Measurements from ENCODE around the gene DNLZ. TPM values are rescaled to one million over a fixed set of nuclear protein-coding genes. Genes with fewer than 3 reads are reported as not detected.

DNLZ gene
- total and polyA plus RNA-seq, 4 donors: 2.0 to 7.1 (median 4.5) TPM

DNA sequence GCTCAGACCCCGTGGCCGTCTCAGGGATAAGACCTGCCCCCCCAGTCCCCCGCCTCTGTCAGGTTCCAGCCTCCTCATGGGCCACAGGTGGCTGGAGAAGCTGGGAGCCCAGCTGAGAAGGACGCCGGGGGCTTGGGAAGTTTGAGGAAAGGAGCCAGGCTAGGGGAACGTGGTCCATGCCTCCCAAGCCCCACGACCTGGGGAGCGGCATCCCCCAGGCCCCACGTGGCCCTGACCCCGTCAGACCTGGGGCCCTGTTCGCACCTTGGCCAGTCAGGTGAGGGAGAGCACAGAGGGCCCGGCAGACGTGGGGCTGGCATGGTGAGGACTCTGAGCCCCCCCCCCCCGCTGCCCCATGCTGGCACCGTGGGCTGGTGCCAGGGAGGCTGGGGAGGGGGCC, 32.5 kb downstream of the DNLZ start:
- no peaks in the 10 kb centered on the region for H3K9me3 ChIP-seq (ENCODE audit: control insufficient read depth in 4 of 4, low read length in 3 of 4)
- no peak overlapping the region for H3K9ac ChIP-seq (ENCODE audit: low read depth in 1 of 2, low read length in 2 of 2)
- no peak overlapping the region for H3K27ac ChIP-seq (ENCODE audit: low read depth in 1 of 2, low read length in 2 of 2)
- H3K4me3 ChIP-seq (ENCODE audit: low read depth in 1 of 3, low read length in 3 of 3): no peak overlapping the region
- no peaks in the 10 kb centered on the region for H3K27me3 ChIP-seq (ENCODE audit: control insufficient read depth in 4 of 4, insufficient read depth in 4 of 4, low read length in 3 of 4)
- peaks cover 0 to 12% (median under 1%) of the 10 kb centered on the region in 4 donors for H3K4me1 ChIP-seq (ENCODE audit: control insufficient read depth in 4 of 4, insufficient read depth in 4 of 4, low read length in 3 of 4)
- no peaks in the 10 kb centered on the region for H3K36me3 ChIP-seq (ENCODE audit: control insufficient read depth in 4 of 4, insufficient read depth in 3 of 4, low read depth in 1 of 4, low read length in 3 of 4)
- DNase-seq (ENCODE audit: low spot score): no peak
- WGBS: 90% methylated on average over 15 of the region's 15 CpGs
- TF ChIP-seq, protein P1, sequence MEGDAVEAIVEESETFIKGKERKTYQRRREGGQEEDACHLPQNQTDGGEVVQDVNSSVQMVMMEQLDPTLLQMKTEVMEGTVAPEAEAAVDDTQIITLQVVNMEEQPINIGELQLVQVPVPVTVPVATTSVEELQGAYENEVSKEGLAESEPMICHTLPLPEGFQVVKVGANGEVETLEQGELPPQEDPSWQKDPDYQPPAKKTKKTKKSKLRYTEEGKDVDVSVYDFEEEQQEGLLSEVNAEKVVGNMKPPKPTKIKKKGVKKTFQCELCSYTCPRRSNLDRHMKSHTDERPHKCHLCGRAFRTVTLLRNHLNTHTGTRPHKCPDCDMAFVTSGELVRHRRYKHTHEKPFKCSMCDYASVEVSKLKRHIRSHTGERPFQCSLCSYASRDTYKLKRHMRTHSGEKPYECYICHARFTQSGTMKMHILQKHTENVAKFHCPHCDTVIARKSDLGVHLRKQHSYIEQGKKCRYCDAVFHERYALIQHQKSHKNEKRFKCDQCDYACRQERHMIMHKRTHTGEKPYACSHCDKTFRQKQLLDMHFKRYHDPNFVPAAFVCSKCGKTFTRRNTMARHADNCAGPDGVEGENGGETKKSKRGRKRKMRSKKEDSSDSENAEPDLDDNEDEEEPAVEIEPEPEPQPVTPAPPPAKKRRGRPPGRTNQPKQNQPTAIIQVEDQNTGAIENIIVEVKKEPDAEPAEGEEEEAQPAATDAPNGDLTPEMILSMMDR (IDR thresholded peaks at IDR 0.05; ENCODE audit: low read depth, low read length, missing input control): no peak
- TF ChIP-seq HNF4A (conservative IDR thresholded peaks at IDR 0.05) (no peak), JUND (IDR thresholded peaks at IDR 0.05) (no peak), RXRA (IDR thresholded peaks at IDR 0.05) (no peak), HNF4G (IDR thresholded peaks at IDR 0.05) (no peak), FOXA2 (IDR thresholded peaks at IDR 0.05) (no peak), YY1 (IDR thresholded peaks at IDR 0.05) (no peak), TAF1 (conservative IDR thresholded peaks at IDR 0.05) (no peak)
- TF ChIP-seq, protein P2, sequence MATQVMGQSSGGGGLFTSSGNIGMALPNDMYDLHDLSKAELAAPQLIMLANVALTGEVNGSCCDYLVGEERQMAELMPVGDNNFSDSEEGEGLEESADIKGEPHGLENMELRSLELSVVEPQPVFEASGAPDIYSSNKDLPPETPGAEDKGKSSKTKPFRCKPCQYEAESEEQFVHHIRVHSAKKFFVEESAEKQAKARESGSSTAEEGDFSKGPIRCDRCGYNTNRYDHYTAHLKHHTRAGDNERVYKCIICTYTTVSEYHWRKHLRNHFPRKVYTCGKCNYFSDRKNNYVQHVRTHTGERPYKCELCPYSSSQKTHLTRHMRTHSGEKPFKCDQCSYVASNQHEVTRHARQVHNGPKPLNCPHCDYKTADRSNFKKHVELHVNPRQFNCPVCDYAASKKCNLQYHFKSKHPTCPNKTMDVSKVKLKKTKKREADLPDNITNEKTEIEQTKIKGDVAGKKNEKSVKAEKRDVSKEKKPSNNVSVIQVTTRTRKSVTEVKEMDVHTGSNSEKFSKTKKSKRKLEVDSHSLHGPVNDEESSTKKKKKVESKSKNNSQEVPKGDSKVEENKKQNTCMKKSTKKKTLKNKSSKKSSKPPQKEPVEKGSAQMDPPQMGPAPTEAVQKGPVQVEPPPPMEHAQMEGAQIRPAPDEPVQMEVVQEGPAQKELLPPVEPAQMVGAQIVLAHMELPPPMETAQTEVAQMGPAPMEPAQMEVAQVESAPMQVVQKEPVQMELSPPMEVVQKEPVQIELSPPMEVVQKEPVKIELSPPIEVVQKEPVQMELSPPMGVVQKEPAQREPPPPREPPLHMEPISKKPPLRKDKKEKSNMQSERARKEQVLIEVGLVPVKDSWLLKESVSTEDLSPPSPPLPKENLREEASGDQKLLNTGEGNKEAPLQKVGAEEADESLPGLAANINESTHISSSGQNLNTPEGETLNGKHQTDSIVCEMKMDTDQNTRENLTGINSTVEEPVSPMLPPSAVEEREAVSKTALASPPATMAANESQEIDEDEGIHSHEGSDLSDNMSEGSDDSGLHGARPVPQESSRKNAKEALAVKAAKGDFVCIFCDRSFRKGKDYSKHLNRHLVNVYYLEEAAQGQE (IDR thresholded peaks at IDR 0.05): no peak

DNA sequence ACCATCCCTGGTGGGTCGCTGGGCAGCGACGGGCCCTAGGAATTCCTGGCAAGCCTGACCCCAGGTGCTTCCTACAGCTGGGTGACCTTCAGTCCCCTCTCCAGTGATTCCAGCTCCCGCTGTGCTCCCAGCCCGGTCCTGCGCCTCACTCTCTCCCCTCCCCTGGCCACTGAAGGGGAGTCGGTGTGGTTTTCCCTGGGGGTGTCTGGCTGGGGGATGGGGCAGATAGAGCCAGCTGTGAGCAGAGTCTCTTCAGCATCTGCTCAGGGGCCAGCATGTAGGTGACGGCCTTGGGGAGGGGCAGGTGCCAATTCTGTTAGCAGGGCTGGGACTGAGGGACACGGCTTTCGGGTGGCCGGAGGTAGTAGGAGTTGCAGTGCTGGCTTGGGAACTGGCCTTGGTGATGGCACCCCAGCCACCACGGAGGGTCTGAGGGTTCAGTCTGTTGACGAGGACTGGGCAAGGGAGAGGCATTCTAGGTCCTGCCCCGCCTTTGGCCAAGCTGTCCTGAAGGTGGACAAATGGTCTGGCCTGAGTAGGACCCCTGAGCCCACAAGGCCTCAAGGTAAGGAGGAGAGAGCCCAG, 33.0 kb downstream of the DNLZ start:
- Histone ChIP-seq H3K4me1 (ENCODE audit: control insufficient read depth in 4 of 4, insufficient read depth in 4 of 4, low read length in 3 of 4) (peaks cover 0 to 12% (median under 1%) of the 10 kb centered on the region in 4 donors), H3K4me3 (ENCODE audit: low read depth in 1 of 3, low read length in 3 of 3) (no peak overlapping the region), H3K36me3 (ENCODE audit: control insufficient read depth in 4 of 4, insufficient read depth in 3 of 4, low read depth in 1 of 4, low read length in 3 of 4) (no peaks in the 10 kb centered on the region), H3K27ac (ENCODE audit: low read depth in 1 of 2, low read length in 2 of 2) (no peak overlapping the region), H3K9ac (ENCODE audit: low read depth in 1 of 2, low read length in 2 of 2) (no peak overlapping the region), H3K9me3 (ENCODE audit: control insufficient read depth in 4 of 4, low read length in 3 of 4) (no peaks in the 10 kb centered on the region), H3K27me3 (ENCODE audit: control insufficient read depth in 4 of 4, insufficient read depth in 4 of 4, low read length in 3 of 4) (no peaks in the 10 kb centered on the region)
- TF ChIP-seq FOXA2 (IDR thresholded peaks at IDR 0.05) (no peak), FOXA1 (IDR thresholded peaks at IDR 0.05) (no peak), RAD21 (IDR thresholded peaks at IDR 0.05) (no peak)
- no peak for DNase-seq (ENCODE audit: low spot score)
- WGBS: 84% methylated on average over 14 of the region's 14 CpGs

DNA sequence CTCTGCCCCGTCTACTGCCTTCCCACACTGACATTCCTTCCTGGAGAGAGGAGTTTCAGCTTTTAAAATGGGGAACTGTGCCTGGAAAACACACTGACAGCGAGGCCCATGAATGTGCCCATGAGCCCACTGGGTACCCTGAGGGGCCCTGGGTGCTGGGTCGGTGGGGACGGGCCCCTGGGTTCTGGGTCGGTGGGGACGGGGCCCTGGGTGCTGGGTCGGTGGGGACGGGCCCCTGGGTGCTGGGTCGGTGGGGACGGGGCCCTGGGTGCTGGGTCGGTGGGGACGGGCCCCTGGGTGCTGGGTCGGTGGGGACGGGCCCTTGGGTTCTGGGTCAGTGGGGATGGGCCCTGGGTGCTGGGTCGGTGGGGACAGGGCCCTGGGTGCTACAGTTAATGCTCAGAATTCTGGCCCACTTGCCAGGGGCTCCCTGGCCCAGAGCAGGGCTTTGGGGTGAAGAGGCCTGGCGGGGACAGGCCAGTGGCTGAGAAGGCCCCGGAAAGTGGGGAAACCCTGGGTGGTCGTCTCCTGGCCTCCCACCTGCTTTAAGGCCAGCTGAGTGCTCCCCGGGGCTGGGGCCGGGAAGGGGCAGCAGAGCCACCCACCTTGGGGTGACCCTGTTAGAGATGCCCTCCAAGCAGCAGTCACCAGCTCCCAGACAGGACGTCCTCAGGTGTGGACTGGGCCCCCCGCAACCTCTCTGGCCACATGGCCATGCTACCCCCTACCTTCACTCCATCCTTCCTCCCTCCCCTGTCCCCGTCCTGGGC, 33.7 kb downstream of the DNLZ start:
- Histone ChIP-seq H3K4me3 (ENCODE audit: low read depth in 1 of 3, low read length in 3 of 3) (no peak overlapping the region), H3K9me3 (ENCODE audit: control insufficient read depth in 4 of 4, low read length in 3 of 4) (no peaks in the 10 kb centered on the region)
- 93% methylated on average over 23 of the region's 23 CpGs for WGBS

More for the DNA sequence above, 33.7 kb downstream of the DNLZ start:
- no peak for DNase-seq (ENCODE audit: low spot score)
- Histone ChIP-seq H3K27me3 (ENCODE audit: control insufficient read depth in 4 of 4, insufficient read depth in 4 of 4, low read length in 3 of 4) (no peaks in the 10 kb centered on the region), H3K9ac (ENCODE audit: low read depth in 1 of 2, low read length in 2 of 2) (no peak overlapping the region), H3K4me1 (ENCODE audit: control insufficient read depth in 4 of 4, insufficient read depth in 4 of 4, low read length in 3 of 4) (peaks cover 0 to 12% (median under 1%) of the 10 kb centered on the region in 4 donors), H3K27ac (ENCODE audit: low read depth in 1 of 2, low read length in 2 of 2) (no peak overlapping the region), H3K36me3 (ENCODE audit: control insufficient read depth in 4 of 4, insufficient read depth in 3 of 4, low read depth in 1 of 4, low read length in 3 of 4) (no peaks in the 10 kb centered on the region)
- TF ChIP-seq, protein P3, sequence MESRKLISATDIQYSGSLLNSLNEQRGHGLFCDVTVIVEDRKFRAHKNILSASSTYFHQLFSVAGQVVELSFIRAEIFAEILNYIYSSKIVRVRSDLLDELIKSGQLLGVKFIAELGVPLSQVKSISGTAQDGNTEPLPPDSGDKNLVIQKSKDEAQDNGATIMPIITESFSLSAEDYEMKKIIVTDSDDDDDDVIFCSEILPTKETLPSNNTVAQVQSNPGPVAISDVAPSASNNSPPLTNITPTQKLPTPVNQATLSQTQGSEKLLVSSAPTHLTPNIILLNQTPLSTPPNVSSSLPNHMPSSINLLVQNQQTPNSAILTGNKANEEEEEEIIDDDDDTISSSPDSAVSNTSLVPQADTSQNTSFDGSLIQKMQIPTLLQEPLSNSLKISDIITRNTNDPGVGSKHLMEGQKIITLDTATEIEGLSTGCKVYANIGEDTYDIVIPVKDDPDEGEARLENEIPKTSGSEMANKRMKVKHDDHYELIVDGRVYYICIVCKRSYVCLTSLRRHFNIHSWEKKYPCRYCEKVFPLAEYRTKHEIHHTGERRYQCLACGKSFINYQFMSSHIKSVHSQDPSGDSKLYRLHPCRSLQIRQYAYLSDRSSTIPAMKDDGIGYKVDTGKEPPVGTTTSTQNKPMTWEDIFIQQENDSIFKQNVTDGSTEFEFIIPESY (IDR thresholded peaks at IDR 0.05): no peak
- TF ChIP-seq GABPA (IDR thresholded peaks at IDR 0.05 in 1 of 2, conservative IDR thresholded peaks at IDR 0.05 in 1 of 2): no peak
- TF ChIP-seq HNF4G (IDR thresholded peaks at IDR 0.05): no peak
- no peak for TF ChIP-seq EGR1 (IDR thresholded peaks at IDR 0.05; ENCODE audit: low read depth in 2 of 2)
